ENCODE measurements around the gene GPR132. TPM values are rescaled to one million over a fixed set of nuclear protein-coding genes. Genes with fewer than 3 reads are reported as not detected.
A peak's percentile ranks its signal among the peaks of the same experiment; 100 is the strongest.

GPR132 gene
- total and polyA plus RNA-seq, 2 donors (not counting 1 experiment from before 2014, with no cell fraction given), result 38.6 to 54.5 TPM

- 87% methylated on average over 18 of the region's 24 CpGs for WGBS (ENCODE audit: insufficient coverage)
- Mint-ChIP-seq H3K9me3 (ENCODE audit: insufficient read depth) (no peaks in the 10 kb centered on the region), H3K4me1 (peaks cover 10% of the 10 kb centered on the region), H3K27me3 (no peaks in the 10 kb centered on the region), H3K27ac (peak overlapping the region; percentile 32), H3K4me3 (no peak overlapping the region)
- Histone ChIP-seq H3K27me3 (replicated peaks in 1 of 4; ENCODE audit: control extremely low read depth in 1 of 4, control insufficient read depth in 3 of 4, insufficient read depth in 4 of 4, low read length in 3 of 4) (peaks cover 0 to 8% (median 0%) of the 10 kb centered on the region in 4 experiments), H3K4me3 (ENCODE audit: control extremely low read depth in 1 of 5, extremely low read depth in 1 of 5, insufficient read depth in 1 of 5, low read depth in 2 of 5, low read length in 4 of 5) (no peak overlapping the region), H2AFZ (ENCODE audit: insufficient read depth, low read depth, low read length, poor library complexity, severe bottlenecking) (no peak overlapping the region), H3K9ac (ENCODE audit: low read length) (no peak overlapping the region), H3K27ac (ENCODE audit: low read length in 2 of 2) (no peak overlapping the region), H3K9me3 (ENCODE audit: control extremely low read depth in 1 of 3, control insufficient read depth in 2 of 3, insufficient read depth in 1 of 3, low read length in 2 of 3) (peaks cover 0 to 3% (median 0%) of the 10 kb centered on the region in 3 donors), H3K4me1 (ENCODE audit: control insufficient read depth in 2 of 2, insufficient read depth in 2 of 2, low read length in 2 of 2) (peaks cover 5 to 18% of the 10 kb centered on the region in 2 donors), H4K20me1 (ENCODE audit: control insufficient read depth, insufficient read depth, low read length, poor library complexity, severe bottlenecking) (peaks cover 48% of the 10 kb centered on the region), H3K79me2 (ENCODE audit: control insufficient read depth, insufficient read depth, low read length) (peaks cover 7% of the 10 kb centered on the region), H3K36me3 (replicated peaks in 1 of 2; ENCODE audit: control extremely low read depth in 1 of 2, control insufficient read depth in 1 of 2, extremely low read depth in 1 of 2, insufficient read depth in 2 of 2, low read length in 1 of 2) (peaks cover 0 to 30% of the 10 kb centered on the region in 2 experiments), H3K4me2 (replicated peaks; ENCODE audit: low read depth, low read length, poor library complexity, severe bottlenecking) (no peak overlapping the region)
- intact Hi-C loops (cut with micrococcal nuclease), result no loop called here
- ATAC-seq (ENCODE audit: low read depth), result no peak
- CTCF ChIA-PET, result interaction anchor here (1.0 to 9.8 kb wide), 8 partner anchors 9 to 279 kb away, joined by 3 to 132 read pairs (median 7); partner anchors contain the start of gene GPR132
- TF ChIP-seq EZH2 (IDR thresholded peaks at IDR 0.05; ENCODE audit: borderline replicate concordance, insufficient read depth, low read depth, low read length, poor library complexity, severe bottlenecking) (no peak), CTCF (IDR thresholded peaks at IDR 0.05) (no peak)
- POLR2A ChIA-PET, result interaction anchor here (0.6 kb wide), 1 partner anchor 402 kb away, joined by 3 read pairs; no protein-coding TSS in a partner anchor
- DNase-seq, result peak; percentile 45
These were observed 17.8 kb downstream of the GPR132 start for GRCh38 chr14:105047283-105048016.

- ATAC-seq (ENCODE audit: low read depth) (no peak), DNase-seq (peak; percentile 35)
- WGBS (ENCODE audit: insufficient coverage), result 93% methylated on average over 9 of the region's 9 CpGs
- H3K27me3 Mint-ChIP-seq, result no peaks in the 10 kb centered on the region
- Histone ChIP-seq H4K20me1 (ENCODE audit: control insufficient read depth, insufficient read depth, low read length, poor library complexity, severe bottlenecking) (peaks cover 47% of the 10 kb centered on the region), H3K9me3 (ENCODE audit: control extremely low read depth in 1 of 3, control insufficient read depth in 2 of 3, insufficient read depth in 1 of 3, low read length in 2 of 3) (peaks cover 0 to 3% (median 0%) of the 10 kb centered on the region in 3 donors), H3K27ac (ENCODE audit: low read length in 2 of 2) (no peak overlapping the region), H3K36me3 (replicated peaks in 1 of 2; ENCODE audit: control extremely low read depth in 1 of 2, control insufficient read depth in 1 of 2, extremely low read depth in 1 of 2, insufficient read depth in 2 of 2, low read length in 1 of 2) (peaks cover 0 to 28% of the 10 kb centered on the region in 2 experiments), H3K4me2 (replicated peaks; ENCODE audit: low read depth, low read length, poor library complexity, severe bottlenecking) (no peak overlapping the region), H3K79me2 (ENCODE audit: control insufficient read depth, insufficient read depth, low read length) (peaks cover 7% of the 10 kb centered on the region), H3K4me1 (ENCODE audit: control insufficient read depth in 2 of 2, insufficient read depth in 2 of 2, low read length in 2 of 2) (peaks cover 5 to 18% of the 10 kb centered on the region in 2 donors), H3K4me3 (ENCODE audit: control extremely low read depth in 1 of 5, extremely low read depth in 1 of 5, insufficient read depth in 1 of 5, low read depth in 2 of 5, low read length in 4 of 5) (no peak overlapping the region), H3K9ac (ENCODE audit: low read length) (no peak overlapping the region), H3K27me3 (replicated peaks in 1 of 4; ENCODE audit: control extremely low read depth in 1 of 4, control insufficient read depth in 3 of 4, insufficient read depth in 4 of 4, low read length in 3 of 4) (peaks cover 0 to 9% (median 0%) of the 10 kb centered on the region in 4 experiments), H2AFZ (ENCODE audit: insufficient read depth, low read depth, low read length, poor library complexity, severe bottlenecking) (no peak overlapping the region)
- ChIA-PET CTCF (interaction anchor here (0.7 to 9.8 kb wide), 20 partner anchors 11 to 380 kb away, joined by 3 to 132 read pairs (median 10); partner anchors contain the start of genes CDCA4, CLBA1, GPR132 and PLD4), POLR2A (interaction anchor here (0.6 to 1.8 kb wide), 5 partner anchors 15 to 401 kb away, joined by 3 to 7 read pairs (median 4); partner anchors contain the start of gene CLBA1)
- H3K4me3 Mint-ChIP-seq, result no peak overlapping the region
- no peaks in the 10 kb centered on the region for H3K9me3 Mint-ChIP-seq (ENCODE audit: insufficient read depth)
- H3K27ac Mint-ChIP-seq, result no peak overlapping the region
- TF ChIP-seq CTCF (IDR thresholded peaks at IDR 0.05), result no peak
- TF ChIP-seq EZH2 (IDR thresholded peaks at IDR 0.05; ENCODE audit: borderline replicate concordance, insufficient read depth, low read depth, low read length, poor library complexity, severe bottlenecking), result no peak
- peaks cover 10% of the 10 kb centered on the region for H3K4me1 Mint-ChIP-seq
- intact Hi-C loops (cut with micrococcal nuclease), result no loop called here
These were observed 18.3 kb downstream of the GPR132 start for GRCh38 chr14:105046891-105047282.
